ENCODE results near the gene LCP2. TPM values are rescaled to one million over a fixed set of nuclear protein-coding genes. Genes with fewer than 3 reads are reported as not detected.

The LCP2 gene
- total RNA-seq, 4 donors from 2014 or later, result 1.5 to 8.9 (median 7.7) TPM; not detected in 1

GRCh38 chr5:170316937-170317336 is 19.4 kb upstream of the LCP2 start:
- Histone ChIP-seq H3K4me1 (peaks cover 27% of the 10 kb centered on the region), H3K4me3 (no peak overlapping the region), H3K27me3 (no peaks in the 10 kb centered on the region), H3K27ac (no peak overlapping the region), H3K36me3 (no peaks in the 10 kb centered on the region), H3K9me3 (no peaks in the 10 kb centered on the region)
- no peak for TF ChIP-seq EP300 (IDR thresholded peaks at IDR 0.05)
- no peak for TF ChIP-seq POLR2A (IDR thresholded peaks at IDR 0.05)
- no peak for TF ChIP-seq POLR2AphosphoS5 (IDR thresholded peaks at IDR 0.05)
- no peak for TF ChIP-seq CTCF (IDR thresholded peaks at IDR 0.05)
- no peak for DNase-seq (ENCODE audit: low spot score in 2 of 2)
- 92% methylated on average over 4 of the region's 4 CpGs for WGBS

GRCh38 chr5:170315154-170315553 is 17.6 kb upstream of the LCP2 start:
- no peaks in the 10 kb centered on the region for H3K36me3 ChIP-seq
- TF ChIP-seq EP300 (IDR thresholded peaks at IDR 0.05) (no peak), POLR2AphosphoS5 (IDR thresholded peaks at IDR 0.05) (peak in 1 of 3 donors; percentile 46)
- 12% methylated on average over 5 of the region's 5 CpGs for WGBS
- H3K27me3 ChIP-seq, result no peaks in the 10 kb centered on the region
- H3K9me3 ChIP-seq, result no peaks in the 10 kb centered on the region
- no peak overlapping the region for H3K27ac ChIP-seq
- DNase-seq (ENCODE audit: low spot score in 2 of 2), result peak; percentile 86 to 89
- no peak overlapping the region for H3K4me3 ChIP-seq
- H3K4me1 ChIP-seq, result peaks cover 32% of the 10 kb centered on the region

- 79% methylated on average over 2 of the region's 2 CpGs for WGBS
- no peak for DNase-seq (ENCODE audit: low spot score in 2 of 2)
- Histone ChIP-seq H3K4me1 (peaks cover 36% of the 10 kb centered on the region), H3K9me3 (no peaks in the 10 kb centered on the region), H3K27ac (peak overlapping the region; percentile 42), H3K36me3 (no peaks in the 10 kb centered on the region), H3K27me3 (no peaks in the 10 kb centered on the region), H3K4me3 (no peak overlapping the region)
- TF ChIP-seq CTCF (IDR thresholded peaks at IDR 0.05) (no peak), EP300 (IDR thresholded peaks at IDR 0.05) (no peak), POLR2AphosphoS5 (IDR thresholded peaks at IDR 0.05) (no peak)
Measured at GRCh38 chr5:170314541-170315095, 17.0 kb upstream of the LCP2 start.

- Histone ChIP-seq H3K27ac (no peak overlapping the region), H3K4me3 (no peak overlapping the region), H3K4me1 (peaks cover 38% of the 10 kb centered on the region), H3K9me3 (no peaks in the 10 kb centered on the region), H3K27me3 (no peaks in the 10 kb centered on the region), H3K36me3 (no peaks in the 10 kb centered on the region)
- WGBS, result 82% methylated on average over 2 of the region's 2 CpGs
- no peak for TF ChIP-seq CTCF (IDR thresholded peaks at IDR 0.05)
- TF ChIP-seq POLR2AphosphoS5 (IDR thresholded peaks at IDR 0.05), result no peak
- no peak for TF ChIP-seq POLR2A (IDR thresholded peaks at IDR 0.05)
- TF ChIP-seq EP300 (IDR thresholded peaks at IDR 0.05), result no peak
- DNase-seq (ENCODE audit: low spot score in 2 of 2), result no peak
Measured at GRCh38 chr5:170313816-170314215, 16.2 kb upstream of the LCP2 start.

- H3K4me3 ChIP-seq, result no peak overlapping the region
- H3K9me3 ChIP-seq, result no peaks in the 10 kb centered on the region
- no peak for DNase-seq (ENCODE audit: low spot score in 2 of 2)
- no peaks in the 10 kb centered on the region for H3K36me3 ChIP-seq
- no peaks in the 10 kb centered on the region for H3K27me3 ChIP-seq
- H3K27ac ChIP-seq, result no peak overlapping the region
- peaks cover 39% of the 10 kb centered on the region for H3K4me1 ChIP-seq
- no peak for TF ChIP-seq EP300 (IDR thresholded peaks at IDR 0.05)
- no peak for TF ChIP-seq CTCF (IDR thresholded peaks at IDR 0.05)
- TF ChIP-seq POLR2AphosphoS5 (IDR thresholded peaks at IDR 0.05), result no peak
- no peak for TF ChIP-seq POLR2A (IDR thresholded peaks at IDR 0.05)
- 82% methylated on average over 6 of the region's 6 CpGs for WGBS
Measured at GRCh38 chr5:170313344-170313743, 15.8 kb upstream of the LCP2 start.

GRCh38 chr5:170312666-170313065 is 15.1 kb upstream of the LCP2 start:
- 75% methylated on average over 2 of the region's 3 CpGs for WGBS
- DNase-seq (ENCODE audit: low spot score in 2 of 2), result no peak
- TF ChIP-seq CTCF (IDR thresholded peaks at IDR 0.05), result no peak
- TF ChIP-seq POLR2AphosphoS5 (IDR thresholded peaks at IDR 0.05), result no peak
- no peak for TF ChIP-seq POLR2A (IDR thresholded peaks at IDR 0.05)
- no peak for TF ChIP-seq EP300 (IDR thresholded peaks at IDR 0.05)
- no peak overlapping the region for H3K27ac ChIP-seq
- no peaks in the 10 kb centered on the region for H3K36me3 ChIP-seq
- H3K4me1 ChIP-seq, result peaks cover 45% of the 10 kb centered on the region
- H3K9me3 ChIP-seq, result no peaks in the 10 kb centered on the region
- H3K4me3 ChIP-seq, result no peak overlapping the region
- no peaks in the 10 kb centered on the region for H3K27me3 ChIP-seq
